DND-41 (cell line): ENCODE data around the gene HAUS1.

Experiments used
- ATAC-seq: fragments of 200-7000 bp; cut with Tn5 transposase; 3 replicates; pipeline ENCODE4 v1.9.1; 2021; ENCODE audit warnings: low read depth; ENCODE audit not compliant: insufficient read depth
- DNase-seq: peaks from one replicate; pipeline ENCODE4 v3.0.0-alpha.2; 2020
- H2AFZ ChIP-seq: 2 replicates; pipeline ENCODE4 v1.6.0; 2012; ENCODE audit warnings: low read depth, low read length
- H3K27ac ChIP-seq: 2 replicates; pipeline ENCODE4 v1.5.1; 2012; ENCODE audit warnings: low read length, inconsistent platforms
- H3K27me3 ChIP-seq: fragments of 200-600 bp; sonication (generic); 2 replicates; pipeline ENCODE4 v1.6.0; 2012; ENCODE audit warnings: low read length, mild to moderate bottlenecking, inconsistent platforms; ENCODE audit not compliant: insufficient read depth, poor library complexity
- H3K36me3 ChIP-seq: 2 replicates; pipeline ENCODE4 v1.5.1; 2012; ENCODE audit warnings: low read length, inconsistent platforms; ENCODE audit not compliant: insufficient read depth
- H3K4me1 ChIP-seq: 2 replicates; pipeline ENCODE4 v1.5.1; 2012; ENCODE audit warnings: mild to moderate bottlenecking, low read length; ENCODE audit not compliant: insufficient read depth
- H3K4me2 ChIP-seq: 2 replicates; pipeline ENCODE4 v1.6.0; 2012; ENCODE audit warnings: mild to moderate bottlenecking, moderate library complexity, low read length, inconsistent platforms; ENCODE audit not compliant: insufficient read depth
- H3K4me3 ChIP-seq, 2 experiments: fragments of 200-600 bp in 1 of 2; shearing (Covaris generic) in 1 of 2; 2 replicates each; pipeline ENCODE4 v1.5.1; 2012 to 2016; ENCODE audit warnings: inconsistent platforms in 2 of 2, low read length in 2 of 2, mild to moderate bottlenecking in 2 of 2, low read depth in 1 of 2, moderate library complexity in 1 of 2
- H3K79me2 ChIP-seq: 2 replicates; pipeline ENCODE4 v1.6.0; 2012; ENCODE audit warnings: low read length, inconsistent platforms; ENCODE audit not compliant: insufficient read depth
- H3K9ac ChIP-seq: 2 replicates; pipeline ENCODE4 v1.6.0; 2012; ENCODE audit warnings: low read depth, mild to moderate bottlenecking, inconsistent platforms, low read length, moderate library complexity
- H3K9me3 ChIP-seq: 2 replicates; pipeline ENCODE4 v1.5.1; 2012; ENCODE audit warnings: low read length, moderate library complexity, mild to moderate bottlenecking, inconsistent platforms; ENCODE audit not compliant: insufficient read depth, severe bottlenecking
- H4K20me1 ChIP-seq: 2 replicates; pipeline ENCODE4 v1.6.0; 2012; ENCODE audit warnings: low read length; ENCODE audit not compliant: insufficient read depth
- CTCF ChIP-seq: IDR thresholded peaks from 2 replicates; pipeline ENCODE4 v1.5.1; 2012; ENCODE audit warnings: borderline replicate concordance, low read length, moderate library complexity, mild to moderate bottlenecking; ENCODE audit not compliant: poor library complexity, severe bottlenecking; ENCODE audit errors: extremely low read depth
- EZH2 ChIP-seq: IDR thresholded peaks from 3 replicates; pipeline ENCODE4 v1.6.1; 2012; ENCODE audit warnings: borderline replicate concordance, low read depth, mild to moderate bottlenecking, moderate library complexity, low read length, inconsistent platforms; ENCODE audit not compliant: severe bottlenecking

The HAUS1 gene

GRCh38 chr18:46070815-46071652 lies 33.2 kb upstream of the HAUS1 start:
- ATAC-seq (no peak), DNase-seq (no peak)
- Histone ChIP-seq H3K36me3 (no peaks in the 10 kb centered on the region), H3K4me2 (no peak overlapping the region), H3K9me3 (no peaks in the 10 kb centered on the region), H3K79me2 (no peaks in the 10 kb centered on the region), H4K20me1 (no peaks in the 10 kb centered on the region), H3K4me3 (no peak overlapping the region), H3K27me3 (no peaks in the 10 kb centered on the region), H3K4me1 (no peaks in the 10 kb centered on the region), H3K27ac (no peak overlapping the region), H2AFZ (no peak overlapping the region), H3K9ac (no peak overlapping the region)
- TF ChIP-seq CTCF (no peak), EZH2 (no peak)

DNA sequence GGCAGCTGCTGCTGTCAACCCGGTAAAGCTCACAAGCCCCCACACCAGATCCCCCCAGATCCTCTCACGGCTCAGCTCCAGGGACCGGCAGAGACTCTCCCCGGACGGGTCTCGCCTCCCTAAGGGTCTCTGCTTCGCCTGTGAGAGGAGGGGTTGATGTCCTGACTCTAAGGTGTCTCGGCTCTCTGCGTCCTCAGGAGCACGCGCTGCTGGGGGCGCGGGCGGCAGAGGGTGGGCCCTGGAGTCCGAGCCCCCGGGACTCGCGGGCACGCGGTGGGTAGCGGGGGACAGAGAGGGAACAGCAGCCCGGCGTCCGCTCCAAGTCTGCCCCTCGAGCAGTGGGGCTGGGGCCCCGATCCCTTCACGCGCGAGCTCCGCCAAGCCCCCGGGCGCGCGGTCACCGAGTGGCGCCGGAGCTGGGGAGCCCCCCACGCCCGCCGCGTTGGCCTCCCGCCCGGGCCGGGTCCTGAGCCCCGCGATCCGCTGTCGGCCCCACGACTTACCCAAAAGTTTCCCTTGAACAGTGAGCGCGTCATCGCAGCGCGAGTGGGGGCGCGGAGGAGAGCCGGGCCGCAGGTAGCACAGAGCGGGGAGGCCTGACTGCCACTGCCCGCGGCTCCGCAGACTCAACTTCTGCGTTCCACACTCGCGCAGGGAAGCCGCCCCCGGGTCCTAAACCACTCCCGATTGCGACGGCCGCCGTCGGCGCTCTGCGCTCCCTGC lies 32.4 kb upstream of the HAUS1 start, which contains the start of gene PSTPIP2:
TSS of gene PSTPIP2 (minus strand) at position 608 of the 723 bp plus-strand sequence. CDS start at position 536, 72 bp downstream.
- no peak for TF ChIP-seq CTCF
- no peak for TF ChIP-seq EZH2

DNA sequence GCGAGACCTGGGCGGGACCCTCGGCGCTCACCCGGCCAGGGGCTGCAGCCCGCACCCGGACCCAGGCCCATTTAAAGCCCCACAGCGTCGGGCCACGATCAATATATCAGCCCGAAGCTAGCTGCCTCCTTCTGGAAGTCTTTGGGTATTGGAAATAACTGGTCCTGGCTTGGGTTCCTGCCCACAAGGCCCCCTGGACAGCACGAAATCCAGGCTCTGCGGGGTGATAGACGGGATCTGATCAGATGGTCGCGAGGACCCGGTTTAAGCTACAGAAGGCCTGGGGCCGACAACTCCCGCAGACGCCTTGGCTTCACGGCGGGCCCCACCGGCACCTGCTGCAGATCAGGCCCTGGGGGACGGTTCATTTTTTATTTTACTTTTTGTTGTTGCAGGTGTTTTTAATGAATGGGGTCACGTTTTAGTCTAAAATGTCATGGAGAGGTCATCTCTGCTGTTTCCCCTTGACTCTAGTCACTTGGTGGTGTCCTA lies 31.8 kb upstream of the HAUS1 start:
- ATAC-seq (no peak), DNase-seq (no peak)
- Histone ChIP-seq H3K4me1 (no peaks in the 10 kb centered on the region), H3K9me3 (no peaks in the 10 kb centered on the region), H3K4me2 (no peak overlapping the region), H3K79me2 (no peaks in the 10 kb centered on the region), H3K27me3 (no peaks in the 10 kb centered on the region), H2AFZ (no peak overlapping the region), H3K9ac (no peak overlapping the region), H3K36me3 (peaks cover under 1% of the 10 kb centered on the region; the same call in 1 of the 2 replicates), H4K20me1 (no peaks in the 10 kb centered on the region), H3K4me3 (no peak overlapping the region), H3K27ac (no peak overlapping the region)
- TF ChIP-seq EZH2 = no peak
- TF ChIP-seq CTCF = no peak

More for the DNA sequence above, 32.4 kb upstream of the HAUS1 start, which contains the start of gene PSTPIP2:
- ATAC-seq = no peak
- H3K4me3 ChIP-seq = no peak within 1 kb of the TSS
- H3K4me1 ChIP-seq = no peaks in the 10 kb centered on the region
- H2AFZ ChIP-seq = no peak within 1 kb of the TSS
- no peaks in the 10 kb centered on the region for H4K20me1 ChIP-seq
- H3K36me3 ChIP-seq = no peaks in the 10 kb centered on the region
- H3K27ac ChIP-seq = no peak within 1 kb of the TSS
- no peak within 1 kb of the TSS for H3K4me2 ChIP-seq
- no peaks in the 10 kb centered on the region for H3K79me2 ChIP-seq
- H3K9ac ChIP-seq = no peak within 1 kb of the TSS
- H3K9me3 ChIP-seq = no peaks in the 10 kb centered on the region
- H3K27me3 ChIP-seq = no peaks in the 10 kb centered on the region
- DNase-seq = no peak
